ENCODE measurements around the gene SPIB.

Gene SPIB

DNA sequence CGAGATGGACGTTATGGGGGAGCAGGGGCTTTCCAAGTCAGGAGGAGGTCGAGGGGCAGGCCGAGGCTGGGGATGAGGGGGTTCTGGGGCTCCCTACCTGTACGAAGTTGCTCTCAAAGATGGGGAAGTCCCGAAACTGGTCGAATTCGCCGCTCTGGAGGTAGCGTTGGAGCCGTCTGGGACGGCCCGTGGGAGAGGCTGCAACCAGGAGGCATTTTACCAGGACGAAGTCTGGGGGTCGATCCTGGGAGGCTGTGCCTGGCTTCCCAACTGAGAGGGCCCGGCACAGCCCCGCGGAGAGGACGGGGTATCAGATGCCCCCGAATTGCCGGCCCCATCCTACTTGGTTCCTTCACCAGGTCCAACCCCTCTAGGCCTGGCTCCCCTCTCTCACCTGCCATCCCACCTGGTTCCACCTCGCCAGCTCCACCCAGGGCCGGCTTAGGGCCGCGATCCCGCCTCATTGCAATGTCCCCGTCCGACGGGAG is 57.0 kb downstream of the SPIB start:
- no peak for DNase-seq

DNA sequence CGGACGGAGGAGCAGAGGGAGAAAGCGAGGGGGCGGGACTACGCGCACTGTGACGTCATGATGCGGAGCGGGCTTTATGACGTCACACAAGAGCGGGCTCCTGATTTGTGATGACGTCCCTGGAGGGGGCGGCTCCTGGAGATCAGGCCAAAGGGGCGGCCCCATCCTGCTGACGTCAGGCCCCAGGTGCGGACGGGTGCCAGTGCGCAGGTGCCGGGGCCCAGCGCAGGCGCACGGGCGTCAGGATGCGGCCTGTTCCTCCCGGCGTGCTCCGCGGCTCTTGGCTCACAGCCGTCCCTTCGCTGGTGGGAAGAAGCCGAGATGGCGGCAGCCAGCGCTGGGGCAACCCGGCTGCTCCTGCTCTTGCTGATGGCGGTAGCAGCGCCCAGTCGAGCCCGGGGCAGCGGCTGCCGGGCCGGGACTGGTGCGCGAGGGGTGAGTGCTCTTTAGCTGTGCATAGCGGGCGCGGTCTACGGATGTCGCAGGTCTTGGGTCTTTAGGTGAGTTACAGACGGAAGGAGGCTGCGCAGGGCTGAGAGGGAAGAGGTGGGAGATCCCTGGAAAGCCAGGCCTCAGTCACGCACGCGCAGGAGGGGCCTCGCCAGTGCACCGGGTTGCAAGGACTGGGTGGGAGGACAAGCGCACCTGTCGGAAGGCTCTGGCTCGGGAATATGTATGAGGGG is 57.6 kb downstream of the SPIB start, which contains the start of the genes EMC10 and GARIN5A:
Gene EMC10 (plus strand): TSS at position 284 of the 683 bp plus-strand sequence. CDS start 38 bp downstream, at position 322.
Gene GARIN5A (minus strand): TSS at position 625 of the 683 bp plus-strand sequence. CDS start 460 bp downstream, at position 165.
- DNase-seq, result peak; percentile 91

DNA sequence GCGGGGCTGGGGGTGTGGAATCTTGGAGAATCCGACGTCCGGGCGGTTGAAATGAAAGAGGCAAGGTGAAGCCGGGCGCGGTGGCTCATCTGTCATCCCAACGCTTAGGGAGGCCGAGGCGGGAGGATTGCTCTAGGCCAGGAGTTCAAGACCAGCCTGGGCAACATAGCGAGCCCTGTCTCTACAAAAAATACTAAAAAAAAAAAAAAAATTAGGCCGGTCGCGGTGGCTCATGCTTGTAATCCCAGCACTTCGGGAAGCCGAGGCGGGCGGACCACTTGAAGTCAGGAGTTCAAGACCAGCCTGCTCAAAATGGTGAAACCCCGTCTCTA is 58.1 kb downstream of the SPIB start:
- no peak for DNase-seq

DNA sequence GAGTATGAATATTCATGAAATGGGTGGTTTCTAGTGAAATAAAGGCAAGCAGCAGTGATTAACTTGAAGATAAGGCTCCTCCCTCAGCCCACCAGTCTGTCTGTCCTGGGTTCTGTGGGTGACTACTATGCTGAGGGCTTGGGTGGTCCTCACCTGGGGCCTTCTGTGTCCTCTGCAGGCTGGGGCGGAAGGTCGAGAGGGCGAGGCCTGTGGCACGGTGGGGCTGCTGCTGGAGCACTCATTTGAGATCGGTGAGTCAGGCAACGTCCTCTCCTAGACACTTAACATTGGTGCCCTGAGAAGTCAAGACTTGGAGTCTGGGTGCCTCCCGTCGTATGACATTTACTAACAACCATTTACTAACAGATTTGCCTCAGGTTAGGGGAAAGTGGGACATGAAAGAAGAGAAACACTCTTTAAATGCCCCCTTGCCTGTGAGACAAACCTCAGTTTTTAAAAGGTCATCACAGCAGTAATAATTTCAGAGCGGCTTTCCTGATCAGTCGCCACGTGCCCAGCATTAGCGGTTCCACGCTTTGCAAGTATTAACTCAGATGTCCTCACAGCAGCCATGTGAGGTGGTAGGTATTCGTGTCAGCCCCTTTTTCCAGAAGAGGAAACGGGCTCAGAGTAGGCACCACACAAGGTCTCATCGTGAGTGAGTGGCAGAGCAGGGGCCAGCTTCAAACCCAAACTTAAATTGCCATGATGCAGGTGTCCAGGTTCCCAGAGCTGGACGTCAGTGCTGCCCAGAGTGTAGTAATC is 59.2 kb downstream of the SPIB start:
- DNase-seq, result no peak

DNA sequence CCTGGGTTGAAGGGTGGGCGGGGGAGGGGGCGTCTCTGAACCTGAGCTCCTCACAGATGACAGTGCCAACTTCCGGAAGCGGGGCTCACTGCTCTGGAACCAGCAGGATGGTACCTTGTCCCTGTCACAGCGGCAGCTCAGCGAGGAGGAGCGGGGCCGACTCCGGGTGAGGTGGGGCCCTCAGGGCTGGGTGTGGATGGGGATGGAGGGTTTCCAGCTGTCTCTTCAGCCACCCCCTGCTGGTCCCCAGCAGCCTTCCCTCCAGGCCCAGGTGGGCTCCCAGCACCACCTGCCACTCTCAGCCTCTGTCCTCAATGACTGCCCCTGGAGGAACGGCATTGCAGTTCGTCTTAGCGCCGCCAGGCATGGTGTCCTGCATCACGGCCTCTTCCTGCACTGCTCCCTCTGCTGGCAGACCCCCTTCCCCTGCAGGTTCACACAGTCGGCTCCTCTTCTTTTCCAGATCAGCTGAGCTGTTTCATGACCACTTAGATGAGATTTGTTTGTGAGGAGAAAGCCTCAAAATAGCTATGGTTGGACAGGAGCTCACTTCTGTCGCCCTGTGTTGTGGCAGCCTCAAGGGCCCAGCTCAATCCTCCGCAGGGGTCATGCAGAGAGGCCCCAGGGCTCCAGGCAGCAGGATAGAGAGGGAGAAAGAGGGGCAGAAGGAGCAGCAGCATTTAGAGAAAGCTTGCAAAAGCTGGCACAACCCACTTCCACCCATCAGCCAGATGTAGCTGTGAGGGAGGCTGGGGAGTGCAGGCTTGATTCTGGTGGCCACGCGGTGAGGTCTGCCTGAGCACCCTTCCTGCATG is 60.4 kb downstream of the SPIB start:
- DNase-seq, result no peak

DNA sequence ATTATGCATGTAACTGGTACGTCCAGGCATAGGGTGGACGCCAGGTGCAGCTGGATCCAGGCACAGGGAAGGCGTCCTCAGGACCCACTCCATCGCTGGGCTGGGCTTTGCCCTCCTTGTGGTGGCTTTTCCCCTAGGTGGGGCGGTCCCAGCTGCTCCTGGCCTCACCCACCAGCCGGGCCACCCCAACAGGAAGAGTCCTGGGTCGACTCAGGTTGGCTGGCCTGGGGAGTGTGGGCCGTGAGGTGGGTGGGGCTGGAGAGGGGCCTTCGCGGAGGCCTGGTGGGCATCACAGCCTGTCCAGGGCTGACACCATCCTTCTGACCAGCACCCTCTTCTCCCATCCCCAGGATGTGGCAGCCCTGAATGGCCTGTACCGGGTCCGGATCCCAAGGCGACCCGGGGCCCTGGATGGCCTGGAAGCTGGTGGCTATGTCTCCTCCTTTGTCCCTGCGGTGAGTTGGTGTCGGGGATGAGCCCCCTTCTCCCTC is 61.1 kb downstream of the SPIB start:
- no peak for DNase-seq

DNA sequence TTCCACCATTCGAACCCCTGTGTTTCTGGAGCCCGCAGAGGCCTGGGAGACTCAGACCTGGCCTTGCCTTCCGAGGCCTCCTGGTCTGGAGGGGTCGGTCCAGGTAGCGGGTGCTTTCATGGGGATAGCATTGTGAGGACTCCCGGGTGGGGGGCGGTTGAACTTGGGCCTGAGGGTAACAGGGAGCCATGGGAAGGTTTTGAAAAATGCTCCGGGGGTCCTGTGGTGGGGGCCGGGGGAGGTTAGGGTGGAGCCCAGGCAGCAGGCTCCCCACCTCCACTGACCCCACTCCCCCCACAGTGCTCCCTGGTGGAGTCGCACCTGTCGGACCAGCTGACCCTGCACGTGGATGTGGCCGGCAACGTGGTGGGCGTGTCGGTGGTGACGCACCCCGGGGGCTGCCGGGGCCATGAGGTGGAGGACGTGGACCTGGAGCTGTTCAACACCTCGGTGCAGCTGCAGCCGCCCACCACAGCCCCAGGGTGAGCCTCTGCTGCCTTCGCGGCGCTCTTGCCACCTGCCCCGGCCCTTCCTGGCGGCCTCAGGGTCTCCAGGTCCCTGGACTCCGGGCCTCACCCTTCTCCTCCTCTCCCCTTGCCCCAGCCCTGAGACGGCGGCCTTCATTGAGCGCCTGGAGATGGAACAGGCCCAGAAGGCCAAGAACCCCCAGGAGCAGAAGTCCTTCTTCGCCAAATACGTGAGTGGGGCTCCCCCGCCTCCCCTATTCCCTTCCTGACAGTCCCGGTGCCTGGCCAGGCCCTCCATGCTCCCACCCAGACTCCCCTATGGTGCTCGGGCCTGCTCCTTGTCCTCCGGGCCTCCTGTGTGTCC is 61.8 kb downstream of the SPIB start:
- DNase-seq, result no peak

All from NCI-H1105 treated with DMSO at 0.1 percent for 48 hours (cell line).